GM12873 (cell line): ENCODE data around the gene FOXN3.

Experiments
- CTCF ChIP-seq: IDR thresholded peaks from 2 replicates; pipeline ENCODE4 v1.5.1; 2012; ENCODE audit warnings: low read depth, mild to moderate bottlenecking, moderate library complexity, low read length, control low read depth; ENCODE audit not compliant: insufficient read depth; ENCODE audit errors: missing control alignments

The FOXN3 gene

GRCh38 chr14:89325299-89325883, 91.6 kb downstream of the FOXN3 start:
- no peak for TF ChIP-seq CTCF

- TF ChIP-seq CTCF, result no peak
Observed at GRCh38 chr14:89324501-89325298, 92.3 kb downstream of the FOXN3 start.

- no peak for TF ChIP-seq CTCF
Observed at GRCh38 chr14:89320381-89321000, 96.5 kb downstream of the FOXN3 start.

GRCh38 chr14:89319687-89320086, 97.3 kb downstream of the FOXN3 start:
- no peak for TF ChIP-seq CTCF

GRCh38 chr14:89317051-89317691, 99.9 kb downstream of the FOXN3 start:
- TF ChIP-seq CTCF, result no peak

GRCh38 chr14:89315493-89316470, 101.3 kb downstream of the FOXN3 start:
- TF ChIP-seq CTCF, result no peak
